PC-3 (cell line): ENCODE results near the gene PKP1.

ENCODE experiments used
- CTCF ChIP-seq: fragments of 300-600 bp; sonication (generic); conservative IDR thresholded peaks from 2 replicates; pipeline ENCODE4 v1.5.1; 2017; ENCODE audit warnings: antibody characterized with exemption, low read depth, mild to moderate bottlenecking, low read length
- EZH2 ChIP-seq: fragments of 300-600 bp; sonication (generic); IDR thresholded peaks from one replicate; pipeline ENCODE4 v1.6.1; 2017; ENCODE audit warnings: antibody characterized with exemption, mild to moderate bottlenecking, low read length; ENCODE audit not compliant: unreplicated experiment
- EZH2phosphoT487 ChIP-seq: fragments of 300-600 bp; sonication (generic); IDR thresholded peaks from 2 replicates; pipeline ENCODE4 v1.6.1; 2018; ENCODE audit warnings: mild to moderate bottlenecking, antibody characterized with exemption, low read length, borderline replicate concordance

- TF ChIP-seq CTCF = no peak
- TF ChIP-seq EZH2 = no peak
- TF ChIP-seq EZH2phosphoT487 = no peak
These were observed 30.3 kb upstream of the PKP1 start for GRCh38 chr1:201252944-201253371.
